ENCODE data around the gene ACAT1. TPM values are rescaled to one million over a fixed set of nuclear protein-coding genes. Genes with fewer than 3 reads are reported as not detected.

Gene ACAT1
- total and polyA plus RNA-seq, 10 of the 15 experiments (the other 5 are each of a cell fraction or from before 2014, with no cell fraction given) = 57.1 to 139 (median 91.2) TPM

GRCh38 chr11:108160970-108161566, 39.7 kb downstream of the ACAT1 start:
- WGBS (ENCODE audit: insufficient coverage, insufficient replicate concordance, low lambda C conversion rate, missing lambda C conversion rate) = 78% methylated on average over 5 of the region's 5 CpGs
- H4K20me1 ChIP-seq (ENCODE audit: control insufficient read depth, insufficient read depth) = no peaks in the 10 kb centered on the region
- ChIA-PET RAD21 (ENCODE audit: unreplicated experiment) (no interaction called here), CTCF (interaction anchor here (1.3 kb wide), 1 partner anchor 10 kb away, joined by 5 read pairs; no protein-coding TSS in a partner anchor), POLR2A (interaction anchor here (0.8 to 1.0 kb wide), 2 partner anchors 11 to 15 kb away, joined by 3 read pairs; no protein-coding TSS in a partner anchor), SMC1A (ENCODE audit: uncharacterized antibody, unreplicated experiment) (interaction anchor here (1.0 to 1.1 kb wide), 3 partner anchors 11 to 137 kb away, joined by 3 to 4 read pairs (median 3); no protein-coding TSS in a partner anchor)
- no peak overlapping the region; the same call in 1 of the 2 replicates for H3K27ac ChIP-seq (ENCODE audit: control insufficient read depth, insufficient read depth)
- FAIRE-seq (peak; percentile 97), DNase-seq (ENCODE audit: low read depth, low spot score) (peak; percentile 36), ATAC-seq (peak; percentile 100)
- no peak overlapping the region for H3K4me3 ChIP-seq
- H3K79me2 ChIP-seq (ENCODE audit: control insufficient read depth, insufficient read depth, low read length) = no peaks in the 10 kb centered on the region
- H3K9ac ChIP-seq (ENCODE audit: control insufficient read depth, insufficient read depth, low read length) = no peak overlapping the region
- no peaks in the 10 kb centered on the region for H3K27me3 ChIP-seq (replicated peaks in 1 of 2; ENCODE audit: control insufficient read depth in 2 of 2, insufficient read depth in 2 of 2, low read length in 1 of 2)
- H3K4me1 ChIP-seq (ENCODE audit: control insufficient read depth, insufficient read depth, low read length) = peaks cover 11% of the 10 kb centered on the region
- H3K9me3 ChIP-seq (replicated peaks; ENCODE audit: control insufficient read depth, insufficient read depth, low read length) = no peaks in the 10 kb centered on the region
- no peak overlapping the region for H3K4me2 ChIP-seq (ENCODE audit: control insufficient read depth, insufficient read depth)
- intact Hi-C loops (cut with micrococcal nuclease; ENCODE audit: unreplicated experiment) = loop anchor here (2.0 kb wide), 1 partner anchor 62 kb away; the partner anchor contains the start of genes ATM and NPAT
- BruUV-seq (replicated peaks) = TSS peak; percentile 48
- H3K36me3 ChIP-seq (ENCODE audit: control insufficient read depth in 2 of 2, insufficient read depth in 2 of 2, low read length in 1 of 2) = peaks cover 0 to 25% of the 10 kb centered on the region in 2 experiments
- in situ Hi-C loops (cut with MboI) = no loop called here
- H2AFZ ChIP-seq (ENCODE audit: control insufficient read depth, low read depth, low read length) = peak overlapping the region; percentile 16
- TF ChIP-seq YY1 (IDR thresholded peaks at IDR 0.05; ENCODE audit: low read depth, low read length) = peak; percentile 96
- no peak for TF ChIP-seq SIX5 (IDR thresholded peaks at IDR 0.05; ENCODE audit: low read depth, low read length, severe bottlenecking)
- TF ChIP-seq ZZZ3 (IDR thresholded peaks at IDR 0.05; ENCODE audit: control insufficient read depth, insufficient read length, low read depth) = no peak
- TF ChIP-seq SPI1 (IDR thresholded peaks at IDR 0.05; ENCODE audit: borderline replicate concordance, insufficient read depth, low read depth, low read length) = peak; percentile 97
- TF ChIP-seq TAF1 (IDR thresholded peaks at IDR 0.05; ENCODE audit: borderline replicate concordance, low read depth, low read length) = no peak
- TF ChIP-seq ATF7 (IDR thresholded peaks at IDR 0.05; ENCODE audit: low read depth) = 0 out of 2 replicates have a peak, but pooled peaks have one; percentile 20
- no peak for TF ChIP-seq ZNF687 (IDR thresholded peaks at IDR 0.05)
- TF ChIP-seq GABPA (IDR thresholded peaks at IDR 0.05; ENCODE audit: low read depth) = no peak; the same call in 1 of the 2 replicates
- no peak for TF ChIP-seq SMARCA5 (IDR thresholded peaks at IDR 0.05)
- 0 out of 2 replicates have a peak, but pooled peaks have one; percentile 51 for TF ChIP-seq MLLT1 (IDR thresholded peaks at IDR 0.05)
- 0 out of 2 replicates have a peak, but pooled peaks have one; percentile 23 for TF ChIP-seq IKZF1 (conservative IDR thresholded peaks at IDR 0.05)
- TF ChIP-seq CTCF (IDR thresholded peaks at IDR 0.05 in 2 of 3, conservative IDR thresholded peaks at IDR 0.05 in 1 of 3; ENCODE audit: control insufficient read depth in 2 of 3, extremely low read depth in 1 of 3, insufficient read depth in 1 of 3, low read depth in 3 of 3, low read length in 3 of 3) = 0 out of 6 replicates have a peak, but pooled peaks of 1 of the 3 experiments have one; percentile 3
- peak in 1 of 2 experiments; percentile 44; a peak in 1 of 4 replicates for TF ChIP-seq ETV6 (conservative IDR thresholded peaks at IDR 0.05 in 1 of 2, IDR thresholded peaks at IDR 0.05 in 1 of 2; ENCODE audit: borderline replicate concordance in 1 of 2, low read depth in 1 of 2)
- peak; percentile 73 for TF ChIP-seq PKNOX1 (IDR thresholded peaks at IDR 0.05)
